ENCODE data around the gene ZNF862. TPM values are rescaled to one million over a fixed set of nuclear protein-coding genes. Genes with fewer than 3 reads are reported as not detected.

The ZNF862 gene
- total RNA-seq, 1 experiment from 2014 or later = 42.4 TPM

GRCh38 chr7:149868623-149869290 is 30.6 kb downstream of the ZNF862 start:
- no TSS peak for BruUV-seq (replicated peaks)
- no peak overlapping the region for H3K27ac ChIP-seq
- H3F3A ChIP-seq (ENCODE audit: insufficient read depth, low read depth) = peaks cover 19% of the 10 kb centered on the region; the same call in 1 of the 2 replicates
- DNase-seq = no peak
- ChIA-PET POLR2A (ENCODE audit: unreplicated experiment) (no interaction called here), CTCF (no interaction called here)
- H3K4me1 ChIP-seq (replicated peaks; ENCODE audit: insufficient read depth) = peaks cover 5% of the 10 kb centered on the region; the same call in 1 of the 2 replicates
- H3K4me2 ChIP-seq = no peak overlapping the region
- no peaks in the 10 kb centered on the region for H3K27me3 ChIP-seq (ENCODE audit: insufficient read depth, low read depth)
- H3K36me3 ChIP-seq (ENCODE audit: low read depth) = no peaks in the 10 kb centered on the region
- no peaks in the 10 kb centered on the region for H3K9me3 ChIP-seq (ENCODE audit: insufficient read depth, low read depth)
- H4K20me1 ChIP-seq (ENCODE audit: insufficient read depth) = no peaks in the 10 kb centered on the region
- intact Hi-C loops (cut with micrococcal nuclease; ENCODE audit: unreplicated experiment) = no loop called here
- H3K4me3 ChIP-seq = no peak overlapping the region
- no peak overlapping the region for H2AFZ ChIP-seq
- no peaks in the 10 kb centered on the region for H3K79me2 ChIP-seq (ENCODE audit: low read depth)
- no peaks in the 10 kb centered on the region for H3K9me2 ChIP-seq (ENCODE audit: insufficient read depth)
- TF ChIP-seq CTCF (conservative IDR thresholded peaks at IDR 0.05) (no peak), EZH2 (IDR thresholded peaks at IDR 0.05; ENCODE audit: low read depth) (no peak)

- intact Hi-C loops (cut with micrococcal nuclease; ENCODE audit: unreplicated experiment) = no loop called here
- Histone ChIP-seq H3K9me2 (ENCODE audit: insufficient read depth) (no peaks in the 10 kb centered on the region), H3F3A (ENCODE audit: insufficient read depth, low read depth) (peaks cover 19% of the 10 kb centered on the region; the same call in 1 of the 2 replicates), H3K4me3 (no peak overlapping the region), H3K36me3 (ENCODE audit: low read depth) (no peaks in the 10 kb centered on the region), H3K27ac (no peak overlapping the region), H3K4me1 (replicated peaks; ENCODE audit: insufficient read depth) (peaks cover 5% of the 10 kb centered on the region; the same call in 1 of the 2 replicates), H4K20me1 (ENCODE audit: insufficient read depth) (no peaks in the 10 kb centered on the region), H3K27me3 (ENCODE audit: insufficient read depth, low read depth) (no peaks in the 10 kb centered on the region), H3K4me2 (no peak overlapping the region), H3K9me3 (ENCODE audit: insufficient read depth, low read depth) (no peaks in the 10 kb centered on the region), H3K79me2 (ENCODE audit: low read depth) (no peaks in the 10 kb centered on the region), H2AFZ (no peak overlapping the region)
- ChIA-PET CTCF (no interaction called here), POLR2A (ENCODE audit: unreplicated experiment) (no interaction called here)
- BruUV-seq (replicated peaks) = no TSS peak
- DNase-seq = no peak
- TF ChIP-seq EZH2 (IDR thresholded peaks at IDR 0.05; ENCODE audit: low read depth) (no peak), CTCF (conservative IDR thresholded peaks at IDR 0.05) (no peak)
Measured at GRCh38 chr7:149869291-149869650, 31.1 kb downstream of the ZNF862 start.

GRCh38 chr7:149869867-149870266 is 31.7 kb downstream of the ZNF862 start:
- no peak overlapping the region for H2AFZ ChIP-seq
- peaks cover 5% of the 10 kb centered on the region; the same call in 1 of the 2 replicates for H3K4me1 ChIP-seq (replicated peaks; ENCODE audit: insufficient read depth)
- no peaks in the 10 kb centered on the region for H3K9me3 ChIP-seq (ENCODE audit: insufficient read depth, low read depth)
- CTCF ChIA-PET = no interaction called here
- no peak for DNase-seq
- no peak overlapping the region for H3K27ac ChIP-seq
- H3K9me2 ChIP-seq (ENCODE audit: insufficient read depth) = no peaks in the 10 kb centered on the region
- no peaks in the 10 kb centered on the region for H3K79me2 ChIP-seq (ENCODE audit: low read depth)
- no peaks in the 10 kb centered on the region for H3K36me3 ChIP-seq (ENCODE audit: low read depth)
- H3K4me3 ChIP-seq = no peak overlapping the region
- H4K20me1 ChIP-seq (ENCODE audit: insufficient read depth) = no peaks in the 10 kb centered on the region
- POLR2A ChIA-PET (ENCODE audit: unreplicated experiment) = no interaction called here
- TF ChIP-seq EZH2 (IDR thresholded peaks at IDR 0.05; ENCODE audit: low read depth) = no peak
- no peak for TF ChIP-seq CTCF (conservative IDR thresholded peaks at IDR 0.05)
- H3K27me3 ChIP-seq (ENCODE audit: insufficient read depth, low read depth) = no peaks in the 10 kb centered on the region
- H3K4me2 ChIP-seq = no peak overlapping the region
- intact Hi-C loops (cut with micrococcal nuclease; ENCODE audit: unreplicated experiment) = loop anchor here (5.0 to 10.0 kb wide), 2 partner anchors 63 to 245 kb away; no protein-coding TSS in a partner anchor
- BruUV-seq (replicated peaks) = no TSS peak
- H3F3A ChIP-seq (ENCODE audit: insufficient read depth, low read depth) = peaks cover 19% of the 10 kb centered on the region; the same call in 1 of the 2 replicates
